Measurements from ENCODE around the gene TLL2. TPM values are rescaled to one million over a fixed set of nuclear protein-coding genes. Genes with fewer than 3 reads are reported as not detected.

Gene TLL2
- total and polyA plus RNA-seq, 2 of the 4 experiments (the other 2 are of a cell fraction), result under 0.01 to 0.05 TPM

GRCh38 chr10:96560966-96561887, 47.5 kb upstream of the TLL2 start:
- Histone ChIP-seq H2BK15ac (ENCODE audit: low read depth, low read length) (no peak overlapping the region), H3K4me3 (ENCODE audit: insufficient read depth, low read depth, low read length) (no peak overlapping the region), H2AK9ac (replicated peaks; ENCODE audit: low read depth, low read length, poor library complexity) (no peak overlapping the region), H2AFZ (replicated peaks; ENCODE audit: low read length, poor library complexity) (no peak overlapping the region), H3K14ac (replicated peaks; ENCODE audit: low read depth, low read length) (no peak overlapping the region), H3K9me1 (ENCODE audit: insufficient read depth, low read length) (no peaks in the 10 kb centered on the region), H4K5ac (ENCODE audit: low read depth, low read length) (no peak overlapping the region), H4K8ac (ENCODE audit: low read depth in 2 of 2, low read length in 2 of 2) (no peak overlapping the region), H3K56ac (ENCODE audit: extremely low read depth, insufficient read depth, low read length) (no peak overlapping the region), H3K36me3 (ENCODE audit: control insufficient read depth, insufficient read depth, low read length) (peaks cover 19% of the 10 kb centered on the region), H3K27ac (ENCODE audit: insufficient read depth, low read length) (no peak overlapping the region), H3K4me1 (ENCODE audit: control insufficient read depth, insufficient read depth, low read length) (no peaks in the 10 kb centered on the region; the same call in 1 of the 2 replicates), H3K18ac (ENCODE audit: low read depth, low read length) (no peak overlapping the region), H4K20me1 (ENCODE audit: insufficient read depth, low read length) (peaks cover 38% of the 10 kb centered on the region), H2BK20ac (ENCODE audit: low read depth, low read length) (no peak overlapping the region), H3K79me1 (ENCODE audit: low read depth in 1 of 2, low read length in 2 of 2) (peaks cover 52 to 67% of the 10 kb centered on the region in 2 experiments), H2BK120ac (ENCODE audit: low read depth, low read length) (no peak overlapping the region), H2BK5ac (ENCODE audit: low read depth, low read length, poor library complexity, severe bottlenecking) (no peak overlapping the region), H3K4me2 (ENCODE audit: low read depth, low read length) (no peak overlapping the region), H2AK5ac (ENCODE audit: low read depth, low read length) (no peak overlapping the region), H3K23ac (ENCODE audit: low read depth, low read length) (no peak overlapping the region), H3K9me3 (ENCODE audit: control insufficient read depth, insufficient read depth, low read length) (no peaks in the 10 kb centered on the region), H3K9ac (ENCODE audit: low read depth, low read length) (no peak overlapping the region), H4K91ac (ENCODE audit: insufficient read depth, low read depth, low read length) (no peak overlapping the region), H3K27me3 (ENCODE audit: control insufficient read depth, insufficient read depth, low read length) (no peaks in the 10 kb centered on the region), H3K4ac (ENCODE audit: low read depth, low read length) (no peak overlapping the region)
- dilution Hi-C loops (cut with HindIII; ENCODE audit: low sequenced_read_pairs, unreplicated experiment), result no loop called here
- DNase-seq, result peak; percentile 48
- POLR2A ChIA-PET (ENCODE audit: unreplicated experiment), result no interaction called here
- in situ Hi-C loops (cut with MboI; ENCODE audit: low sequenced_read_pairs), result no loop called here
- ATAC-seq (ENCODE audit: low read depth), result no peak
- intact Hi-C loops (cut with micrococcal nuclease), result no loop called here
- CTCF ChIA-PET, result interaction anchor here (0.6 kb wide), 1 partner anchor 205 kb away, joined by 4 read pairs; no protein-coding TSS in a partner anchor
- no TSS peak for BruUV-seq (replicated peaks)
- no CpG with 5 or more reads among the region's 3 CpGs for WGBS, 2 experiments (ENCODE audit: extremely low coverage in 2 of 2, insufficient read length in 1 of 2)
- TF ChIP-seq CEBPB (IDR thresholded peaks at IDR 0.05; ENCODE audit: low read depth, low read length) (peak; percentile 73; the same call in 1 of the 2 replicates), MAZ (IDR thresholded peaks at IDR 0.05; ENCODE audit: borderline replicate concordance, low read depth, low read length) (no peak), SMC3 (IDR thresholded peaks at IDR 0.05; ENCODE audit: low read depth, low read length) (no peak), USF2 (IDR thresholded peaks at IDR 0.05; ENCODE audit: low read depth, low read length) (no peak), FOS (IDR thresholded peaks at IDR 0.05; ENCODE audit: low read depth, low read length) (no peak), ELK1 (IDR thresholded peaks at IDR 0.05; ENCODE audit: borderline replicate concordance, low read depth, low read length) (no peak), POLR2A (IDR thresholded peaks at IDR 0.05; ENCODE audit: low read depth, low read length) (no peak)
